HepG2 (cell line): Measurements from ENCODE around the gene RASSF7. TPM values are rescaled to one million over a fixed set of nuclear protein-coding genes. Genes with fewer than 3 reads are reported as not detected.

Source experiments
- ARID3A ChIP-seq: IDR thresholded peaks from 2 replicates; pipeline ENCODE4 v1.6.1; 2012; ENCODE audit warnings: low read depth, low read length, improper control_type of control experiment
- CCDC6 ChIP-seq: sonication (generic); formaldehyde crosslinking; IDR thresholded peaks from 2 replicates; pipeline ENCODE4 v1.8.1; 2022; ENCODE audit warnings: mild to moderate bottlenecking, missing genetic modification reagents, moderate library complexity
- EED ChIP-seq: sonication (generic); formaldehyde crosslinking; IDR thresholded peaks from 2 replicates; pipeline ENCODE4 v1.5.0; 2020; ENCODE audit warnings: mild to moderate bottlenecking, missing genetic modification reagents
- ERF ChIP-seq: IDR thresholded peaks from 2 replicates; pipeline ENCODE4 v1.6.1; 2018; ENCODE audit warnings: missing biosample characterization, missing genetic modification reagents
- EZH2 ChIP-seq: conservative IDR thresholded peaks from 2 replicates; pipeline ENCODE4 v1.6.1; 2012; ENCODE audit warnings: mild to moderate bottlenecking, low read depth, low read length, moderate library complexity
- FOXA3 ChIP-seq: IDR thresholded peaks from 2 replicates; pipeline ENCODE4 v1.6.1; 2016; ENCODE audit warnings: missing genetic modification reagents, missing compliant biosample characterization
- IKZF1 ChIP-seq: fragments of 450-650 bp; IDR thresholded peaks from 2 replicates; pipeline ENCODE4 v1.7.1; 2016
- KDM3A ChIP-seq: IDR thresholded peaks from 2 replicates; pipeline ENCODE4 v1.6.1; 2018; ENCODE audit warnings: low read depth, missing compliant biosample characterization
- MLLT10 ChIP-seq: sonication (generic); formaldehyde crosslinking; IDR thresholded peaks from 2 replicates; pipeline ENCODE4 v1.4.0; 2020; ENCODE audit warnings: missing genetic modification reagents
- NFE2L1 ChIP-seq: sonication (generic); formaldehyde crosslinking; IDR thresholded peaks from 2 replicates; pipeline ENCODE4 v1.4.0; 2020; ENCODE audit warnings: missing genetic modification reagents, mild to moderate bottlenecking, borderline replicate concordance
- RFX5 ChIP-seq: IDR thresholded peaks from 2 replicates; pipeline ENCODE4 v1.6.1; 2011; ENCODE audit warnings: low read depth, low read length, improper control_type of control experiment
- TAF1 ChIP-seq: sonication (generic); formaldehyde crosslinking; IDR thresholded peaks from 2 replicates; pipeline ENCODE4 v1.4.0; 2020; ENCODE audit warnings: missing genetic modification reagents
- TBP ChIP-seq: sonication (generic); formaldehyde crosslinking; IDR thresholded peaks from 2 replicates; pipeline ENCODE4 v1.5.0; 2020; ENCODE audit warnings: missing genetic modification reagents
- TBX3 ChIP-seq: fragments of 450-650 bp; IDR thresholded peaks from 2 replicates; pipeline ENCODE4 v1.6.1; 2017; ENCODE audit warnings: antibody characterized with exemption, mild to moderate bottlenecking, inconsistent platforms, borderline replicate concordance
- ZBTB7B ChIP-seq: sonication (generic); formaldehyde crosslinking; IDR thresholded peaks from 2 replicates; pipeline ENCODE4 v1.4.0; 2020; ENCODE audit warnings: missing genetic modification reagents
- polyA plus RNA-seq, 8 experiments: library from polyadenylated mRNA; depleted of rRNA in 3 of 8; stranded (reverse) in 7 of 8; unstranded in 1 of 8; fragments of >200 nt; fragmentation: Illumina TruSeq in 4 of 8; extraction: Trizol in 4 of 8; gene quantifications; 2 replicates each; pipeline versions ENCODE4 v1.2.1 to v1.2.3, GENCODE V29; 2011 to 2016; ENCODE audit warnings: low read depth in 4 of 8, missing spikeins in 1 of 8, mixed read lengths in 1 of 8; ENCODE audit not compliant: insufficient read depth in 1 of 8
- total RNA-seq, 5 experiments: library from RNA; depleted of rRNA; stranded (reverse); fragments of >200 nt; fragmentation: Illumina TruSeq; extraction: Trizol; gene quantifications; 2 replicates each; pipeline ENCODE4 v1.2.3, GENCODE V29; 2016; ENCODE audit warnings: low read depth in 1 of 5
- TF ChIP-seq, protein P1 (sequence below): sonication (generic); formaldehyde crosslinking; IDR thresholded peaks from 2 replicates; pipeline ENCODE4 v1.4.0; 2020; ENCODE audit warnings: missing genetic modification reagents

The RASSF7 gene
- total and polyA plus RNA-seq, 2 of the 13 experiments (the other 11 are each of a cell fraction or from before 2014, with no cell fraction given), result 20.2 to 28.6 TPM

- TF ChIP-seq, protein P1, sequence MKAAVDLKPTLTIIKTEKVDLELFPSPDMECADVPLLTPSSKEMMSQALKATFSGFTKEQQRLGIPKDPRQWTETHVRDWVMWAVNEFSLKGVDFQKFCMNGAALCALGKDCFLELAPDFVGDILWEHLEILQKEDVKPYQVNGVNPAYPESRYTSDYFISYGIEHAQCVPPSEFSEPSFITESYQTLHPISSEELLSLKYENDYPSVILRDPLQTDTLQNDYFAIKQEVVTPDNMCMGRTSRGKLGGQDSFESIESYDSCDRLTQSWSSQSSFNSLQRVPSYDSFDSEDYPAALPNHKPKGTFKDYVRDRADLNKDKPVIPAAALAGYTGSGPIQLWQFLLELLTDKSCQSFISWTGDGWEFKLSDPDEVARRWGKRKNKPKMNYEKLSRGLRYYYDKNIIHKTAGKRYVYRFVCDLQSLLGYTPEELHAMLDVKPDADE (CRISPR knock-in tag), result no peak
- TF ChIP-seq FOXA3 (CRISPR knock-in tag), result 0 out of 2 replicates have a peak, but pooled peaks have one; percentile 53
- no peak for TF ChIP-seq KDM3A
- TF ChIP-seq ARID3A, result no peak
- TF ChIP-seq ERF (CRISPR knock-in tag), result peak; percentile 71; the same call in 1 of the 2 replicates
- no peak for TF ChIP-seq EED (CRISPR knock-in tag)
- no peak for TF ChIP-seq IKZF1
- peak; percentile 41; the same call in 1 of the 2 replicates for TF ChIP-seq ZBTB7B
- TF ChIP-seq TBP, result no peak
- no peak for TF ChIP-seq RFX5
- TF ChIP-seq TAF1, result peak; percentile 50; the same call in 1 of the 2 replicates
- TF ChIP-seq MLLT10 (CRISPR knock-in tag), result no peak
- TF ChIP-seq NFE2L1, result no peak
- TF ChIP-seq EZH2, result no peak
- TF ChIP-seq CCDC6 (CRISPR knock-in tag), result peak; percentile 69; the same call in 1 of the 2 replicates
- TF ChIP-seq TBX3, result no peak
- TF ChIP-seq, all 625 proteins: peak for 129
These were observed 606 bp downstream of the RASSF7 start (continued) for GRCh38 chr11:561148-562003.
